Measurements from ENCODE around the gene AGFG1. TPM values are rescaled to one million over a fixed set of nuclear protein-coding genes. Genes with fewer than 3 reads are reported as not detected.
"Not testable (repeated sequence)": the region's sequence is repeated elsewhere in the genome, so short reads cannot be mapped to it uniquely, and the experiment has no call there.

AGFG1 gene
- total RNA-seq, 4 donors from 2014 or later: 50.0 to 69.2 (median 58.9) TPM

DNA sequence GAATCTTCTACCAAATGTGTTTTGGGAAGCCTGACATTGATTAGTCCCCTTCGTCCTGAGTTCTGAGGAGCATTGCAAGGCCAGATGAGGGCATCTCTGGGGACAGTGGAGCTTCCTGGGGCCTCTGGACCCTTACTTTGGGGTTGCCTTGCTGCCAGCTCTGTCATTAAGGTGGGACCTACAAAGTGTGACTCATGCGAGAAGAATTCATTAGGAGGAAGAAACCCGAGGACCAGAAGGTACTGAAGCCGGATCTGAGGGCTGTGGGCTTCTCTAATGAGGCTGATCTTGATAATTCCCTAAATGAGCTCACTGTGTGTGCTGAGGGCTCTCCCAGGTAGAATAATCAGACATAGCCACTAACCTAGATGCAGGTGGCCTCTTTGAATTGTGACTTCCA, 126.0 kb downstream of the AGFG1 start:
- H3K4me1 ChIP-seq: no peaks in the 10 kb centered on the region
- no peak overlapping the region for H3K4me3 ChIP-seq (replicated peaks in 1 of 3)
- H3K27me3 ChIP-seq: no peaks in the 10 kb centered on the region
- WGBS, 2 donors: 57 to 74% methylated on average over 4 of the region's 4 CpGs
- no peaks in the 10 kb centered on the region for H3K9me3 ChIP-seq
- intact Hi-C loops (cut with DNase I): no loop called here
- no peaks in the 10 kb centered on the region for H3K36me3 ChIP-seq
- H3K27ac ChIP-seq: no peak overlapping the region
- TF ChIP-seq POLR2A (IDR thresholded peaks at IDR 0.05): no peak
- TF ChIP-seq, protein P1, sequence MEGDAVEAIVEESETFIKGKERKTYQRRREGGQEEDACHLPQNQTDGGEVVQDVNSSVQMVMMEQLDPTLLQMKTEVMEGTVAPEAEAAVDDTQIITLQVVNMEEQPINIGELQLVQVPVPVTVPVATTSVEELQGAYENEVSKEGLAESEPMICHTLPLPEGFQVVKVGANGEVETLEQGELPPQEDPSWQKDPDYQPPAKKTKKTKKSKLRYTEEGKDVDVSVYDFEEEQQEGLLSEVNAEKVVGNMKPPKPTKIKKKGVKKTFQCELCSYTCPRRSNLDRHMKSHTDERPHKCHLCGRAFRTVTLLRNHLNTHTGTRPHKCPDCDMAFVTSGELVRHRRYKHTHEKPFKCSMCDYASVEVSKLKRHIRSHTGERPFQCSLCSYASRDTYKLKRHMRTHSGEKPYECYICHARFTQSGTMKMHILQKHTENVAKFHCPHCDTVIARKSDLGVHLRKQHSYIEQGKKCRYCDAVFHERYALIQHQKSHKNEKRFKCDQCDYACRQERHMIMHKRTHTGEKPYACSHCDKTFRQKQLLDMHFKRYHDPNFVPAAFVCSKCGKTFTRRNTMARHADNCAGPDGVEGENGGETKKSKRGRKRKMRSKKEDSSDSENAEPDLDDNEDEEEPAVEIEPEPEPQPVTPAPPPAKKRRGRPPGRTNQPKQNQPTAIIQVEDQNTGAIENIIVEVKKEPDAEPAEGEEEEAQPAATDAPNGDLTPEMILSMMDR (IDR thresholded peaks at IDR 0.05): no peak
- no peak for DNase-seq

DNA sequence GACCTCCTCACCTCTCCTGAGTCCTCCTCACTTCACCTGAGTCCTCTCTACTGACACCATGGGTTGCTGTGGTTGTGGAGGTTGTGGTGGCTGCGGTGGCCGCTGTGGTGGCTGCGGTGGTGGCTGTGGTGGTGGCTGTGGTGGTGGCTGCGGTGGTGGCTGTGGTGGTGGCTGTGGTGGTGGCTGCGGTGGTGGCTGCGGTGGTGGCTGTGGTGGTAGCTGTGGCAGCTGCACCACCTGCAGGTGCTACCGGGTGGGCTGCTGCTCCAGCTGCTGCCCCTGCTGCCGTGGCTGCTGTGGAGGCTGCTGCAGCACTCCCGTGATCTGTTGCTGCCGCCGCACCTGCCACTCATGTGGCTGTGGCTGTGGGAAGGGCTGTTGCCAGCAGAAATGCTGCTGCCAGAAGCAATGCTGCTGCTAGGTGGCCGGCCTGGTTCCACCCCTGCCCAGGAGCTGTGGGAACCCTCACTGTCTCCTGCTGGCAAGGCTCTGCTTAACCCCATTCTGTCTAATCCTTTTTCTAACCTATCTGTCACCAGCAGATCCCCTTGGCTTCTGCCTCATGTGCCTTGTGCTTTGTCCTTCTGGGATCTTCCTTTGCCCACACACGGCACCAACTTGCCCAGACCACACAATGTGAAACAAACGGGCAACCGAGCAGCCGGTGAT, 127.0 kb downstream of the AGFG1 start, which contains the start of gene SCYGR2:
Gene SCYGR2 (plus strand): TSS at position 59 of the 669 bp plus-strand sequence. CDS start 0 bp downstream, at position 59.
- H3K4me3 ChIP-seq (replicated peaks in 1 of 3); H3K4me1 ChIP-seq; intact Hi-C loops (cut with DNase I); H3K27ac ChIP-seq; H3K36me3 ChIP-seq; DNase-seq; H3K9me3 ChIP-seq; H3K27me3 ChIP-seq: not testable (repeated sequence)
- 81 to 92% methylated on average over 7 to 13 of the region's 16 CpGs for WGBS, 2 donors

GRCh38 chr2:227602358-227602757, 130.4 kb downstream of the AGFG1 start:
- Histone ChIP-seq H3K9me3 (no peaks in the 10 kb centered on the region), H3K4me3 (replicated peaks in 1 of 3) (no peak overlapping the region), H3K4me1 (no peaks in the 10 kb centered on the region), H3K27ac (no peak overlapping the region), H3K36me3 (no peaks in the 10 kb centered on the region), H3K27me3 (no peaks in the 10 kb centered on the region)
- no peak for TF ChIP-seq POLR2A (IDR thresholded peaks at IDR 0.05)
- TF ChIP-seq, protein P1 (IDR thresholded peaks at IDR 0.05): no peak
- no peak for DNase-seq
- intact Hi-C loops (cut with DNase I): no loop called here
- WGBS, 2 donors: 70 to 80% methylated on average over 3 of the region's 3 CpGs

DNA sequence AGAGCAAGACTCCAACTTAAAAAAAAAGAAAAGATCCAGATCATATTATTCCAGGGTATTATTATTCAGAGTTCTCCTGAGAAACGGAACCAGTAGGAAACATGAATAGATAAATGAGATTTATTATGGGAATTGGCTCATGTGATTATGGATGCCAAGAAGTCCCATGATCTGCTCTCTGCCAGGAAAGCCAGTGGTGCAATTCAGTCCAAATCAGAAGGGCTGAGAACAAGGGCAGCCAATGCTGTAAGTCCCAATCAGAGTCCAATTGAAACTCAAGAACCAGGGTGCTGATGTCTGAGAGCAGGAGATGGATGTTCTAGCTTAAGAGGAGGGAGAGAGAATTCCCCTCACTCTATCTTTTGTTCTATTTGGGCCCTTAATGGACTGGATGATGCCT, 134.5 kb downstream of the AGFG1 start:
- 73 to 83% methylated on average over 1 of the region's 1 CpG for WGBS, 2 donors
- intact Hi-C loops (cut with DNase I): no loop called here
- no peak for DNase-seq
- Histone ChIP-seq H3K9me3 (no peaks in the 10 kb centered on the region), H3K36me3 (no peaks in the 10 kb centered on the region), H3K27ac (no peak overlapping the region), H3K4me3 (replicated peaks in 1 of 3) (no peak overlapping the region), H3K27me3 (no peaks in the 10 kb centered on the region), H3K4me1 (no peaks in the 10 kb centered on the region)
- TF ChIP-seq, protein P1 (IDR thresholded peaks at IDR 0.05): no peak
- no peak for TF ChIP-seq POLR2A (IDR thresholded peaks at IDR 0.05)

DNA sequence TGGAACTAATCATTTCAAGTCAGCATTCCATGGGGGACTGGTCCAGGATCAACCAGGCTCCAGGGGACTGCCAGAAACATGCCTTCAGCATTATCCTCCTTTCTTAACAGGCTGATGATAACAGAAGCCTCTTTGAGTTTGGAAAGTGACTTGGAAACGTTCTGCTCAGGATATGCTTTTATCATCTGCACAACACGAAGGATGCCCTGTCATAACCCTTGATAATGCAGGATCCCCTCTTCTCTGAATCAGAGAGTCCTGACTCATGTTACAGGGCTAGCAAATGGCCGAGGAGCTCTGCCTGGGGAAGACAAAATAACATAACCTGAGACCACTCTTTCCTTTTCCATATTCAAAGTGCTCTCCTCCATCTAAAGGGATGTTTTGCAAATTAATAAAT, 136.0 kb downstream of the AGFG1 start:
- no peak overlapping the region for H3K27ac ChIP-seq
- H3K36me3 ChIP-seq: no peaks in the 10 kb centered on the region
- DNase-seq: no peak
- H3K4me3 ChIP-seq (replicated peaks in 1 of 3): no peak overlapping the region
- TF ChIP-seq, protein P1 (IDR thresholded peaks at IDR 0.05): no peak
- intact Hi-C loops (cut with DNase I): no loop called here
- H3K27me3 ChIP-seq: no peaks in the 10 kb centered on the region
- 67% methylated on average over 3 of the region's 3 CpGs for WGBS, 2 donors
- no peaks in the 10 kb centered on the region for H3K9me3 ChIP-seq
- no peaks in the 10 kb centered on the region for H3K4me1 ChIP-seq
